ENCODE data around the gene LRRN2. TPM values are rescaled to one million over a fixed set of nuclear protein-coding genes. Genes with fewer than 3 reads are reported as not detected.

Gene LRRN2
- total and polyA plus RNA-seq, 2 donors (not counting 3 experiments of a cell fraction or from before 2014, with no cell fraction given): not detected

DNA sequence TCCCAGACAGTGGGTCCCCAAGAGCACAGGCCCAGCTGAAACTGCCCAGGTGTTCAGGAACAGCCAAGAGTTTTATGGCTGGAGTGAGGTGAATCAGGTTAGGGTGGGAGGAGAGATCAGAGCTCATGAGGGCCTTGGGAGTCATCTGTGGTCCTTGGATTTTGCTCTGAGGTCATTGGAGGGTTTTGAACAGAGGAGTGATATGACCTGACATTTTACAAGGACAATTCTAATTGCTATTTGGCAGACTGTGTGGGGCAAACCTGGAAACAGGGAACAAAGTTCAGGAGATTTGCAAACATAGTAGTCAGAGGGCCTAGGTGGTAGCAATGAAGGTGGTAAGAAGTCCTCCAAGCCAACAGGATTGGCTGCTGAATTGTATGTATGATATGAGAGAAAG is 31.1 kb upstream of the LRRN2 start:
- POLR2A ChIA-PET: no interaction called here

GRCh38 chr1:204714861-204715511 is 29.4 kb upstream of the LRRN2 start:
- no peak for FAIRE-seq
- TF ChIP-seq JUN (IDR thresholded peaks at IDR 0.05; ENCODE audit: borderline replicate concordance, insufficient read depth, insufficient read length, low read depth) (no peak), POLR2AphosphoS5 (IDR thresholded peaks at IDR 0.05; ENCODE audit: insufficient read depth, low read depth, low read length) (no peak), MYC (IDR thresholded peaks at IDR 0.05; ENCODE audit: low read depth, low read length) (no peak), EZH2 (IDR thresholded peaks at IDR 0.05; ENCODE audit: borderline replicate concordance, low read depth, low read length, severe bottlenecking) (no peak), POLR2A (IDR thresholded peaks at IDR 0.05; ENCODE audit: low read depth, low read length) (no peak), FOS (IDR thresholded peaks at IDR 0.05; ENCODE audit: borderline replicate concordance, insufficient read depth, low read length) (no peak), GATA2 (IDR thresholded peaks at IDR 0.05; ENCODE audit: insufficient read depth, insufficient read length, low read depth, low read length) (no peak)
- TF ChIP-seq, protein P1, sequence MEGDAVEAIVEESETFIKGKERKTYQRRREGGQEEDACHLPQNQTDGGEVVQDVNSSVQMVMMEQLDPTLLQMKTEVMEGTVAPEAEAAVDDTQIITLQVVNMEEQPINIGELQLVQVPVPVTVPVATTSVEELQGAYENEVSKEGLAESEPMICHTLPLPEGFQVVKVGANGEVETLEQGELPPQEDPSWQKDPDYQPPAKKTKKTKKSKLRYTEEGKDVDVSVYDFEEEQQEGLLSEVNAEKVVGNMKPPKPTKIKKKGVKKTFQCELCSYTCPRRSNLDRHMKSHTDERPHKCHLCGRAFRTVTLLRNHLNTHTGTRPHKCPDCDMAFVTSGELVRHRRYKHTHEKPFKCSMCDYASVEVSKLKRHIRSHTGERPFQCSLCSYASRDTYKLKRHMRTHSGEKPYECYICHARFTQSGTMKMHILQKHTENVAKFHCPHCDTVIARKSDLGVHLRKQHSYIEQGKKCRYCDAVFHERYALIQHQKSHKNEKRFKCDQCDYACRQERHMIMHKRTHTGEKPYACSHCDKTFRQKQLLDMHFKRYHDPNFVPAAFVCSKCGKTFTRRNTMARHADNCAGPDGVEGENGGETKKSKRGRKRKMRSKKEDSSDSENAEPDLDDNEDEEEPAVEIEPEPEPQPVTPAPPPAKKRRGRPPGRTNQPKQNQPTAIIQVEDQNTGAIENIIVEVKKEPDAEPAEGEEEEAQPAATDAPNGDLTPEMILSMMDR (IDR thresholded peaks at IDR 0.05; ENCODE audit: extremely low read depth in 1 of 2, insufficient read depth in 1 of 2, low read depth in 1 of 2, low read length in 2 of 2): no peak
- TF ChIP-seq, protein P2, sequence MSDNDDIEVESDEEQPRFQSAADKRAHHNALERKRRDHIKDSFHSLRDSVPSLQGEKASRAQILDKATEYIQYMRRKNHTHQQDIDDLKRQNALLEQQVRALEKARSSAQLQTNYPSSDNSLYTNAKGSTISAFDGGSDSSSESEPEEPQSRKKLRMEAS (IDR thresholded peaks at IDR 0.05; ENCODE audit: insufficient read depth, insufficient read length): no peak
- H3K27ac ChIP-seq (ENCODE audit: insufficient read depth, low read depth, low read length): no peak overlapping the region
- BruUV-seq (replicated peaks): no TSS peak
- H3K9me3 ChIP-seq (replicated peaks; ENCODE audit: control insufficient read depth, insufficient read depth, low read length): no peaks in the 10 kb centered on the region
- ChIA-PET CTCF (interaction anchor here (1.5 to 2.4 kb wide), 2 partner anchors 21 to 92 kb away, joined by 3 to 8 read pairs; no protein-coding TSS in a partner anchor), POLR2A (no interaction called here)
- no peaks in the 10 kb centered on the region for H3K79me2 ChIP-seq (ENCODE audit: control insufficient read depth, insufficient read depth, low read length)
- H3K4me1 ChIP-seq (ENCODE audit: control insufficient read depth, extremely low read depth, insufficient read depth, low read length): no peaks in the 10 kb centered on the region
- DNase-seq (ENCODE audit: low read depth, low spot score): no peak
- no peak overlapping the region for H3K4me2 ChIP-seq (ENCODE audit: insufficient read depth, low read length)
- dilution Hi-C loops (cut with MboI; ENCODE audit: extremely low pct_ligation_motif_present, low sequenced_read_pairs): no loop called here
- no peaks in the 10 kb centered on the region for H3K36me3 ChIP-seq (ENCODE audit: control insufficient read depth in 2 of 2, extremely low read depth in 1 of 2, insufficient read depth in 2 of 2, low read length in 2 of 2)
- no peaks in the 10 kb centered on the region for H3K9me1 ChIP-seq (replicated peaks; ENCODE audit: control insufficient read depth, extremely low read depth, insufficient read depth, low read length)
- intact Hi-C loops (cut with micrococcal nuclease): no loop called here
- H3K4me3 ChIP-seq (replicated peaks in 1 of 3; ENCODE audit: insufficient read depth in 1 of 3, low read depth in 1 of 3, low read length in 3 of 3): no peak overlapping the region
- H3K27me3 ChIP-seq (ENCODE audit: control insufficient read depth in 2 of 2, insufficient read depth in 2 of 2, low read length in 2 of 2): peaks cover 36 to 45% of the 10 kb centered on the region in 2 experiments
- no peak overlapping the region for H3K9ac ChIP-seq (replicated peaks; ENCODE audit: extremely low read depth, insufficient read depth, low read length)
- no peaks in the 10 kb centered on the region for H4K20me1 ChIP-seq (replicated peaks; ENCODE audit: control insufficient read depth, extremely low read depth, insufficient read depth, low read length)
- H2AFZ ChIP-seq (ENCODE audit: low read depth, low read length): no peak overlapping the region

More for the DNA sequence above, 31.1 kb upstream of the LRRN2 start:
- no peaks in the 10 kb centered on the region for H3K36me3 ChIP-seq (ENCODE audit: control insufficient read depth in 2 of 2, extremely low read depth in 1 of 2, insufficient read depth in 2 of 2, low read length in 2 of 2)
- H3K9ac ChIP-seq (replicated peaks; ENCODE audit: extremely low read depth, insufficient read depth, low read length): no peak overlapping the region
- CTCF ChIA-PET: no interaction called here
- no peak overlapping the region for H2AFZ ChIP-seq (ENCODE audit: low read depth, low read length)
- dilution Hi-C loops (cut with MboI; ENCODE audit: extremely low pct_ligation_motif_present, low sequenced_read_pairs): no loop called here
- TF ChIP-seq EZH2 (IDR thresholded peaks at IDR 0.05; ENCODE audit: borderline replicate concordance, low read depth, low read length, severe bottlenecking): no peak
- TF ChIP-seq, protein P2 (IDR thresholded peaks at IDR 0.05; ENCODE audit: insufficient read depth, insufficient read length): no peak
- no peaks in the 10 kb centered on the region for H3K4me1 ChIP-seq (ENCODE audit: control insufficient read depth, extremely low read depth, insufficient read depth, low read length)
- no peaks in the 10 kb centered on the region for H3K9me3 ChIP-seq (replicated peaks; ENCODE audit: control insufficient read depth, insufficient read depth, low read length)
- H3K4me3 ChIP-seq (replicated peaks in 1 of 3; ENCODE audit: insufficient read depth in 1 of 3, low read depth in 1 of 3, low read length in 3 of 3): no peak overlapping the region
- FAIRE-seq (no peak), DNase-seq (ENCODE audit: low read depth, low spot score) (no peak)
- no peak overlapping the region for H3K27ac ChIP-seq (ENCODE audit: insufficient read depth, low read depth, low read length)
- H3K27me3 ChIP-seq (ENCODE audit: control insufficient read depth in 2 of 2, insufficient read depth in 2 of 2, low read length in 2 of 2): peaks cover 26 to 30% of the 10 kb centered on the region in 2 experiments
- H3K9me1 ChIP-seq (replicated peaks; ENCODE audit: control insufficient read depth, extremely low read depth, insufficient read depth, low read length): no peaks in the 10 kb centered on the region
- no peak overlapping the region for H3K4me2 ChIP-seq (ENCODE audit: insufficient read depth, low read length)
- intact Hi-C loops (cut with micrococcal nuclease): no loop called here
- H4K20me1 ChIP-seq (replicated peaks; ENCODE audit: control insufficient read depth, extremely low read depth, insufficient read depth, low read length): no peaks in the 10 kb centered on the region
- no peaks in the 10 kb centered on the region for H3K79me2 ChIP-seq (ENCODE audit: control insufficient read depth, insufficient read depth, low read length)
- no TSS peak for BruUV-seq (replicated peaks)
